ENCODE measurements around the gene HHLA2. TPM values are rescaled to one million over a fixed set of nuclear protein-coding genes. Genes with fewer than 3 reads are reported as not detected.

The HHLA2 gene
- total RNA-seq, 1 experiment from 2014 or later, result 0.07 TPM

DNA sequence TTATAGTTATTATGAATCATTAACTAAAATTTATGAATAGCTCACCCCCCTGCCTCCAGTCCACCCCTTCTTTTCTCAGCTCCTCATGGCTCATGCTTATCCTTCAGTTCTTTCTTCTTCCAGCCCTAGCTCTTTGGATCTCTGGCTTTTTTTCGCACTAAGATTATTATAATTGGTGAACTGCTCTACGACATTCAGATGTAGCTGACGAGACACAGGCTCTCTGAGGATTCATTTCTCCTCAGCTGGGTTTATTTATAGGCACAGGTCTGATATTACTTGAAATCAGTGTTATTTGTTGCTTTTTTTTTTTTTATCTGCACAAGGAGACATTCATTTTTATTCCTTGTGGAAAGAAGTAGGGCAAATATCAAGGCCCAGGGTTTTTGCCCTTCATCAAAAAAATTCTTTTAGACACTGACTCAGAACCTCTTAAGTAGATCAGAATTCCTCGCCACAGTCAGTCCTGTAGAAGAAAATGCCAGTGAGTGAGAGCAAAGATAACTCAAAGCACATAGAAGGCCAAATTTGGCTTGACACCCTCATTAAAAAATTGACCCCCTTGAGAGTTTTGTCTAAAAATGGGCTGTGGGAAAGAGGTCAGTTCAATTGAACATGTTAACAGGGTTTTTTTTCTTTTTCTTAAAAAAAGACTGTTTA is 107.5 kb downstream of the HHLA2 start:
- no peaks in the 10 kb centered on the region for H3K36me3 Mint-ChIP-seq
- CTCF ChIA-PET, result interaction anchor here (2.5 kb wide), 1 partner anchor 74 kb away, joined by 11 read pairs; no protein-coding TSS in a partner anchor
- no peak for DNase-seq (ENCODE audit: low spot score)
- H3K4me1 Mint-ChIP-seq, result peaks cover 17% of the 10 kb centered on the region
- H3K4me3 Mint-ChIP-seq, result no peak overlapping the region
- TF ChIP-seq ZNF416 (CRISPR knock-in tag; IDR thresholded peaks at IDR 0.05) (no peak), SP1 (CRISPR knock-in tag; conservative IDR thresholded peaks at IDR 0.05) (no peak), JAZF1 (CRISPR knock-in tag; IDR thresholded peaks at IDR 0.05) (no peak), NR1H2 (CRISPR knock-in tag; IDR thresholded peaks at IDR 0.05) (no peak), FOXJ3 (CRISPR knock-in tag; IDR thresholded peaks at IDR 0.05; ENCODE audit: borderline replicate concordance) (no peak), NFATC4 (CRISPR knock-in tag; IDR thresholded peaks at IDR 0.05) (no peak), ATF1 (CRISPR knock-in tag; IDR thresholded peaks at IDR 0.05) (no peak), ZNF317 (CRISPR knock-in tag; IDR thresholded peaks at IDR 0.05; ENCODE audit: borderline replicate concordance, low read depth) (no peak), CREB1 (CRISPR knock-in tag; IDR thresholded peaks at IDR 0.05) (no peak)
- TF ChIP-seq, protein P1, sequence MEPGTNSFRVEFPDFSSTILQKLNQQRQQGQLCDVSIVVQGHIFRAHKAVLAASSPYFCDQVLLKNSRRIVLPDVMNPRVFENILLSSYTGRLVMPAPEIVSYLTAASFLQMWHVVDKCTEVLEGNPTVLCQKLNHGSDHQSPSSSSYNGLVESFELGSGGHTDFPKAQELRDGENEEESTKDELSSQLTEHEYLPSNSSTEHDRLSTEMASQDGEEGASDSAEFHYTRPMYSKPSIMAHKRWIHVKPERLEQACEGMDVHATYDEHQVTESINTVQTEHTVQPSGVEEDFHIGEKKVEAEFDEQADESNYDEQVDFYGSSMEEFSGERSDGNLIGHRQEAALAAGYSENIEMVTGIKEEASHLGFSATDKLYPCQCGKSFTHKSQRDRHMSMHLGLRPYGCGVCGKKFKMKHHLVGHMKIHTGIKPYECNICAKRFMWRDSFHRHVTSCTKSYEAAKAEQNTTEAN (CRISPR knock-in tag; IDR thresholded peaks at IDR 0.05), result no peak
- TF ChIP-seq, protein P2, sequence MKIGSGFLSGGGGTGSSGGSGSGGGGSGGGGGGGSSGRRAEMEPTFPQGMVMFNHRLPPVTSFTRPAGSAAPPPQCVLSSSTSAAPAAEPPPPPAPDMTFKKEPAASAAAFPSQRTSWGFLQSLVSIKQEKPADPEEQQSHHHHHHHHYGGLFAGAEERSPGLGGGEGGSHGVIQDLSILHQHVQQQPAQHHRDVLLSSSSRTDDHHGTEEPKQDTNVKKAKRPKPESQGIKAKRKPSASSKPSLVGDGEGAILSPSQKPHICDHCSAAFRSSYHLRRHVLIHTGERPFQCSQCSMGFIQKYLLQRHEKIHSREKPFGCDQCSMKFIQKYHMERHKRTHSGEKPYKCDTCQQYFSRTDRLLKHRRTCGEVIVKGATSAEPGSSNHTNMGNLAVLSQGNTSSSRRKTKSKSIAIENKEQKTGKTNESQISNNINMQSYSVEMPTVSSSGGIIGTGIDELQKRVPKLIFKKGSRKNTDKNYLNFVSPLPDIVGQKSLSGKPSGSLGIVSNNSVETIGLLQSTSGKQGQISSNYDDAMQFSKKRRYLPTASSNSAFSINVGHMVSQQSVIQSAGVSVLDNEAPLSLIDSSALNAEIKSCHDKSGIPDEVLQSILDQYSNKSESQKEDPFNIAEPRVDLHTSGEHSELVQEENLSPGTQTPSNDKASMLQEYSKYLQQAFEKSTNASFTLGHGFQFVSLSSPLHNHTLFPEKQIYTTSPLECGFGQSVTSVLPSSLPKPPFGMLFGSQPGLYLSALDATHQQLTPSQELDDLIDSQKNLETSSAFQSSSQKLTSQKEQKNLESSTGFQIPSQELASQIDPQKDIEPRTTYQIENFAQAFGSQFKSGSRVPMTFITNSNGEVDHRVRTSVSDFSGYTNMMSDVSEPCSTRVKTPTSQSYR (CRISPR knock-in tag; IDR thresholded peaks at IDR 0.05), result no peak
- TF ChIP-seq, protein P3, sequence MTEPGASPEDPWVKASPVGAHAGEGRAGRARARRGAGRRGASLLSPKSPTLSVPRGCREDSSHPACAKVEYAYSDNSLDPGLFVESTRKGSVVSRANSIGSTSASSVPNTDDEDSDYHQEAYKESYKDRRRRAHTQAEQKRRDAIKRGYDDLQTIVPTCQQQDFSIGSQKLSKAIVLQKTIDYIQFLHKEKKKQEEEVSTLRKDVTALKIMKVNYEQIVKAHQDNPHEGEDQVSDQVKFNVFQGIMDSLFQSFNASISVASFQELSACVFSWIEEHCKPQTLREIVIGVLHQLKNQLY (CRISPR knock-in tag; IDR thresholded peaks at IDR 0.05), result no peak
- TF ChIP-seq, protein P4, sequence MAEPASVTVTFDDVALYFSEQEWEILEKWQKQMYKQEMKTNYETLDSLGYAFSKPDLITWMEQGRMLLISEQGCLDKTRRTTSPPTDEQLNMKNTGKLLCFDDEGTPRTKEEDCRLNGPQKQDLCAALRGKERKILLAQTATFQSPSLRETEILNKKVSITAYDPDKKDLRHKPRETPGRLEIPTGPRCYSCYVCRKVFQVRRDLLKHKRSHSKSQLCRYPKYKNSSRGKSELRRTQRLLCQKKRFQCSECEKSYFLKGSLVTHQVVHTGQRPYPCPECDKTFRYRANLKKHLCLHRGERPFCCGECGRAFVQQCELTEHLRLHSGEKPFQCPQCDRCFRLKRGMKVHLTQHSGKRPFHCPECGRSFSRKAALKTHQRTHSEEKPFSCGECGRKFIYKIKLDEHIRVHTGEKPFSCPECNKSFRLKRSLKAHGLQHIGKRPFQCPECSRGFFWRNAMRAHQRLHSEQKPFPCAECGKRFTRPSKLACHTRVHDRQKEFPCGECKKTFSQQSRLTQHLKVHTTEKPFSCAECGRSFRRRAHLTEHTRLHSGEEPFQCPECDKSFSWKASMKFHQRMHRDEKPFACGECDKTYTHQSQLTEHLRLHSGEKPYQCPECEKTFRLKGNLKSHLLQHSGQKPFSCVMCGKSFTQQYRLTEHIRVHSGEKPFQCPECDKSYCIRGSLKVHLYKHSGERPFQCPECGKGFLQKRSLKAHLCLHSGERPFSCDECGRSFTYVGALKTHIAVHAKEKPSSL (CRISPR knock-in tag; conservative IDR thresholded peaks at IDR 0.05), result no peak
- TF ChIP-seq, protein P5, sequence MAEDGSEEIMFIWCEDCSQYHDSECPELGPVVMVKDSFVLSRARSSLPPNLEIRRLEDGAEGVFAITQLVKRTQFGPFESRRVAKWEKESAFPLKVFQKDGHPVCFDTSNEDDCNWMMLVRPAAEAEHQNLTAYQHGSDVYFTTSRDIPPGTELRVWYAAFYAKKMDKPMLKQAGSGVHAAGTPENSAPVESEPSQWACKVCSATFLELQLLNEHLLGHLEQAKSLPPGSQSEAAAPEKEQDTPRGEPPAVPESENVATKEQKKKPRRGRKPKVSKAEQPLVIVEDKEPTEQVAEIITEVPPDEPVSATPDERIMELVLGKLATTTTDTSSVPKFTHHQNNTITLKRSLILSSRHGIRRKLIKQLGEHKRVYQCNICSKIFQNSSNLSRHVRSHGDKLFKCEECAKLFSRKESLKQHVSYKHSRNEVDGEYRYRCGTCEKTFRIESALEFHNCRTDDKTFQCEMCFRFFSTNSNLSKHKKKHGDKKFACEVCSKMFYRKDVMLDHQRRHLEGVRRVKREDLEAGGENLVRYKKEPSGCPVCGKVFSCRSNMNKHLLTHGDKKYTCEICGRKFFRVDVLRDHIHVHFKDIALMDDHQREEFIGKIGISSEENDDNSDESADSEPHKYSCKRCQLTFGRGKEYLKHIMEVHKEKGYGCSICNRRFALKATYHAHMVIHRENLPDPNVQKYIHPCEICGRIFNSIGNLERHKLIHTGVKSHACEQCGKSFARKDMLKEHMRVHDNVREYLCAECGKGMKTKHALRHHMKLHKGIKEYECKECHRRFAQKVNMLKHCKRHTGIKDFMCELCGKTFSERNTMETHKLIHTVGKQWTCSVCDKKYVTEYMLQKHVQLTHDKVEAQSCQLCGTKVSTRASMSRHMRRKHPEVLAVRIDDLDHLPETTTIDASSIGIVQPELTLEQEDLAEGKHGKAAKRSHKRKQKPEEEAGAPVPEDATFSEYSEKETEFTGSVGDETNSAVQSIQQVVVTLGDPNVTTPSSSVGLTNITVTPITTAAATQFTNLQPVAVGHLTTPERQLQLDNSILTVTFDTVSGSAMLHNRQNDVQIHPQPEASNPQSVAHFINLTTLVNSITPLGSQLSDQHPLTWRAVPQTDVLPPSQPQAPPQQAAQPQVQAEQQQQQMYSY (CRISPR knock-in tag; IDR thresholded peaks at IDR 0.05), result no peak
- TF ChIP-seq, protein P6, sequence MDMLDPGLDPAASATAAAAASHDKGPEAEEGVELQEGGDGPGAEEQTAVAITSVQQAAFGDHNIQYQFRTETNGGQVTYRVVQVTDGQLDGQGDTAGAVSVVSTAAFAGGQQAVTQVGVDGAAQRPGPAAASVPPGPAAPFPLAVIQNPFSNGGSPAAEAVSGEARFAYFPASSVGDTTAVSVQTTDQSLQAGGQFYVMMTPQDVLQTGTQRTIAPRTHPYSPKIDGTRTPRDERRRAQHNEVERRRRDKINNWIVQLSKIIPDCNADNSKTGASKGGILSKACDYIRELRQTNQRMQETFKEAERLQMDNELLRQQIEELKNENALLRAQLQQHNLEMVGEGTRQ (CRISPR knock-in tag; IDR thresholded peaks at IDR 0.05), result no peak
- no peak overlapping the region for H3K27ac Mint-ChIP-seq
- no peak for ATAC-seq
- POLR2A ChIA-PET, result no interaction called here
- no peaks in the 10 kb centered on the region for H3K27me3 Mint-ChIP-seq (ENCODE audit: low read depth)
- peaks cover 8% of the 10 kb centered on the region for H3K9me3 Mint-ChIP-seq

Data from WTC11 (cell line).